Right lobe of liver (tissue), 6 donors: ENCODE data around the gene CTSC. TPM values are rescaled to one million over a fixed set of nuclear protein-coding genes. Genes with fewer than 3 reads are reported as not detected.

ENCODE experiments used
- ATAC-seq, 4 donors: fragments of 200-7000 bp; cut with Tn5 transposase; one replicate each; pipeline ENCODE4 v1.9.1; 2020; ENCODE audit warnings: mild to moderate bottlenecking in 4 of 4, moderate library complexity in 4 of 4
- DNase-seq, 3 donors: peaks; one replicate each; pipeline ENCODE4 v3.0.0-alpha.2; 2020
- H3K27ac ChIP-seq, 3 donors: fragments of 200-600 bp; one replicate each; pipeline ENCODE4 v1.8.0; 2022
- H3K27me3 ChIP-seq, 2 donors: fragments of 200-600 bp; one replicate each; pipeline ENCODE4 v1.8.0; 2022
- H3K36me3 ChIP-seq, 4 donors: fragments of 200-600 bp; sonication (generic) in 1 of 4; one replicate each; pipeline versions ENCODE4 v1.5.1 to v1.8.0; 2017 to 2022; ENCODE audit warnings: control low read depth in 1 of 4
- H3K4me1 ChIP-seq, 4 donors: fragments of 200-600 bp; sonication (generic) in 1 of 4; one replicate each; pipeline versions ENCODE4 v1.5.1 to v1.8.0; 2017 to 2022; ENCODE audit warnings: control low read depth in 1 of 4
- H3K4me3 ChIP-seq, 3 donors: fragments of 200-600 bp; one replicate each; pipeline ENCODE4 v1.8.0; 2022
- H3K9me3 ChIP-seq, 4 donors: fragments of 200-600 bp; sonication (generic) in 1 of 4; one replicate each; pipeline versions ENCODE4 v1.5.1 to v1.8.0; 2017 to 2022; ENCODE audit warnings: control low read depth in 1 of 4
- POLR2A ChIP-seq: fragments of 450-650 bp; IDR thresholded peaks from one replicate; pipeline ENCODE4 v1.6.1; 2017; ENCODE audit warnings: antibody characterized with exemption, mild to moderate bottlenecking
- WGBS: methylation state at CpG from one replicate; pipeline ENCODE4 v1.1.6; 2018; ENCODE audit warnings: low coverage, low lambda C conversion rate; ENCODE audit not compliant: insufficient coverage; ENCODE audit errors: missing lambda C conversion rate; 5-methylcytosine and 5-hydroxymethylcytosine counted together
- intact Hi-C, 2 donors: fragments of 100-400 bp; cut with DNase I; formaldehyde crosslinking; loops; one replicate each; pipeline versions ENCODE4 v1.11.2 to v1.14.1; 2022
- total RNA-seq, 6 experiments: library from RNA; depleted of rRNA in 2 of 6; stranded (reverse); fragments of >200 nt in 2 of 6; fragmentation: NEBNext Ultra II Directional in 3 of 6; extraction: Animal tissue kit (Norgen Biotek cat#: 25700) in 3 of 6; gene quantifications; one replicate each; pipeline versions ENCODE4 v1.1.0 to v1.2.4, GENCODE V29; 2016 to 2023
- TF ChIP-seq, protein P1 (sequence below), 4 donors: fragments of 200-600 bp in 3 of 4; fragments of 450-650 bp in 1 of 4; IDR thresholded peaks; one replicate each; pipeline versions ENCODE4 v1.5.1 to v1.8.0; 2016 to 2022; ENCODE audit warnings: antibody characterized with exemption in 4 of 4, mild to moderate bottlenecking in 2 of 4
- donor health status: DM: no; HTN: yes; CAD: no.
- donor health status: DM: no; HTN: no; CAD: no.
- donor health status: DM: no; HTN: no; CAD: no.
- donor health status: DM: no; HTN: yes; CAD: no.
- donor health status: DM: no; HTN: yes; CAD: no.

The CTSC gene
- total RNA-seq, 6 experiments from 2014 or later: 20.1 to 68.0 (median 42.8) TPM

DNA sequence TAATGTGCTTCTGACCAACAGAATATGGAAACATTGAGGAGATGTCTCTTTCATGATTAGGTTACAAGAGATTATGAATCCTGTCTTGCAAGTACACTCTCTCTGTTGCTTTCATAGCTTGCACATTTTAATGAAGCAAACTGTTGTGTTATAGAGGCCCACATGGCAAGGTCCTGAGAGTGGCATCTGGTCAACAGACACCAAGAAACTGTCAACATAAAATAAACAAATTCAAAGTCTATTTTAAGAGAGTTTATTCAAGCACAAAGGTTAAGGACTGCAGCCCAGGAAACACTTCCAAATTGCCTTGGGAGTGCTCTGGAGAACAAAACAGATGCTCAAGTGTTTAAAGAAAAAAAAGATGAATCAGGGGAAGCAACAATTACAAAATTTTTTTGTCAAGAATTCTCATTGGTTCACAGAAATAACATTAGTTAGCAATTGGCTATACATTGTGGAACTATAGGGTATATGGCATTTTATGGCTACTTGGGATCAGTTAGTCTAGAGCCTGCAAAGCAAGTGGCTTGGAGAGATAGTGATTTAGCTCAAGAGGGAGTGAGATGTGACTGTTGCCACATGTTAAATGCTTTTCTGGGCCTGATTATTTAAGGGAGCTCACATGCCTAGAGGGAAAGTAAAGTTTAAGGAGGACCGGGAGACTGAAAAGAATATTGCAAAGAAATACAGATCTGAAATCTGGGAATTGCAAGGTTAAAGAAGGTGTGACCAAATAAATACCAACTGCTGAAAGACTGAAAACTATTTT lies 54.6 kb downstream of the CTSC start:
- Histone ChIP-seq H3K4me3 (no peak overlapping the region), H3K27ac (no peak overlapping the region), H3K27me3 (no peaks in the 10 kb centered on the region), H3K9me3 (no peaks in the 10 kb centered on the region), H3K36me3 (no peaks in the 10 kb centered on the region), H3K4me1 (no peaks in the 10 kb centered on the region)
- WGBS: 71% methylated on average over 1 of the region's 1 CpG
- ATAC-seq (peak in 3 of 4 donors; percentile 21 to 36 (median 31)), DNase-seq (no peak)
- intact Hi-C loops: no loop called here
- TF ChIP-seq, protein P1, sequence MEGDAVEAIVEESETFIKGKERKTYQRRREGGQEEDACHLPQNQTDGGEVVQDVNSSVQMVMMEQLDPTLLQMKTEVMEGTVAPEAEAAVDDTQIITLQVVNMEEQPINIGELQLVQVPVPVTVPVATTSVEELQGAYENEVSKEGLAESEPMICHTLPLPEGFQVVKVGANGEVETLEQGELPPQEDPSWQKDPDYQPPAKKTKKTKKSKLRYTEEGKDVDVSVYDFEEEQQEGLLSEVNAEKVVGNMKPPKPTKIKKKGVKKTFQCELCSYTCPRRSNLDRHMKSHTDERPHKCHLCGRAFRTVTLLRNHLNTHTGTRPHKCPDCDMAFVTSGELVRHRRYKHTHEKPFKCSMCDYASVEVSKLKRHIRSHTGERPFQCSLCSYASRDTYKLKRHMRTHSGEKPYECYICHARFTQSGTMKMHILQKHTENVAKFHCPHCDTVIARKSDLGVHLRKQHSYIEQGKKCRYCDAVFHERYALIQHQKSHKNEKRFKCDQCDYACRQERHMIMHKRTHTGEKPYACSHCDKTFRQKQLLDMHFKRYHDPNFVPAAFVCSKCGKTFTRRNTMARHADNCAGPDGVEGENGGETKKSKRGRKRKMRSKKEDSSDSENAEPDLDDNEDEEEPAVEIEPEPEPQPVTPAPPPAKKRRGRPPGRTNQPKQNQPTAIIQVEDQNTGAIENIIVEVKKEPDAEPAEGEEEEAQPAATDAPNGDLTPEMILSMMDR (IDR thresholded peaks at IDR 0.05): no peak
- no peak for TF ChIP-seq POLR2A

DNA sequence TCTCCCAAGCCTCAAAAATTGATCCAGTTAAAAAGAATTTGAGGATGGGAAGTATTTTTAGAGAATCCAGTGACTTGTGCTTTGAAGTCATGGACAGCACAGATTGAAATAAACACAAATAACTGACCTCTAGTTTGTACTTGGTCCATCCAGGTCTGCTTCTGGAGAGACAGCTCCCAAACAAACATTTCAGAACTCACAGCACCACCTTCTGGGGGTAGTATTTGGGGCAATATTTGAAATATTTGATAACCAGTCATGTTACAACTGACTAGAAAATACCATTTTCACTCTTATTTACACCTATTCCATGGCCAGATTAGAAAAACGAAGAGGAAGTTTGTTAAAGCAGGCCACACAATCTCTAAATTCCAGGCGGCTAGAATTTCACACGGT lies 56.2 kb downstream of the CTSC start:
- ATAC-seq (peak; percentile 51 to 68 (median 58)), DNase-seq (no peak)
- H3K9me3 ChIP-seq: no peaks in the 10 kb centered on the region
- H3K36me3 ChIP-seq: no peaks in the 10 kb centered on the region
- H3K27me3 ChIP-seq: no peaks in the 10 kb centered on the region
- TF ChIP-seq, protein P1 (IDR thresholded peaks at IDR 0.05): peak; percentile 26 to 38 (median 32)
- TF ChIP-seq POLR2A: no peak
- H3K27ac ChIP-seq: no peak overlapping the region
- H3K4me1 ChIP-seq: no peaks in the 10 kb centered on the region
- H3K4me3 ChIP-seq: no peak overlapping the region
- intact Hi-C loops: no loop called here
- 42% methylated on average over 3 of the region's 3 CpGs for WGBS

DNA sequence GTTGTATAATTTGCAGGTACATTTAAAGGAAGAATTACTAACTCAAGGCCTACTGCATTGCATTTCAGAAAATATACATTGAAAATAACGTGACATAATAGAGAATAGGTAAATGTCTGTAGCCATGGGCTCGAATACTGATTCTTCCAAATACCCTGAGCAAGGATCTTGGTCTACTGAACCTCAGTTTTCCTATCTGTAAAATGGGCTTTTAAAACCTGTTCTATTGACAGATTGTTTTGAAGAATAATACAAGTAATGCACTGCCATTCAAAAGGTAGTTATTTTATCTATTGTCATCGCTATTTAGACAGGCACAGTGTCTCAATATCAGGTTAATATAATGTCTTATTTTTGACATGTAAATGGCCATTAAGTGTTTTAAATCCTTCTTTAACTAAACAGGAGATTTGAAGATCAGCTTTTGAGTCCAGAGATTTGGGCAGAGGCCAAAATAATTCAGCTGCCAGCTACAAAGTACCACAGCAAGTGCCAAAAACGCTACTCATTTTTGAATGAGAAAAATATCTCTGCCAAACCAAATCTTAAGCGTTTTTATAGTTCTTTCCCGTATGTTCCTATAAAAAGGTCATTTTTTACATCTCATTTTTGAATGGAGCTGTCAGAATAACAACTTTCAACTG lies 56.7 kb downstream of the CTSC start:
- H3K27me3 ChIP-seq: no peaks in the 10 kb centered on the region
- DNase-seq: peak in 1 of 3 donors; percentile 50
- no peak overlapping the region for H3K4me3 ChIP-seq
- no peaks in the 10 kb centered on the region for H3K4me1 ChIP-seq
- 53% methylated on average over 6 of the region's 6 CpGs for WGBS
- no peak for ATAC-seq
- H3K36me3 ChIP-seq: no peaks in the 10 kb centered on the region
- TF ChIP-seq, protein P1 (IDR thresholded peaks at IDR 0.05): no peak
- no peak for TF ChIP-seq POLR2A
- no peaks in the 10 kb centered on the region for H3K9me3 ChIP-seq
- intact Hi-C loops: no loop called here
- no peak overlapping the region for H3K27ac ChIP-seq

DNA sequence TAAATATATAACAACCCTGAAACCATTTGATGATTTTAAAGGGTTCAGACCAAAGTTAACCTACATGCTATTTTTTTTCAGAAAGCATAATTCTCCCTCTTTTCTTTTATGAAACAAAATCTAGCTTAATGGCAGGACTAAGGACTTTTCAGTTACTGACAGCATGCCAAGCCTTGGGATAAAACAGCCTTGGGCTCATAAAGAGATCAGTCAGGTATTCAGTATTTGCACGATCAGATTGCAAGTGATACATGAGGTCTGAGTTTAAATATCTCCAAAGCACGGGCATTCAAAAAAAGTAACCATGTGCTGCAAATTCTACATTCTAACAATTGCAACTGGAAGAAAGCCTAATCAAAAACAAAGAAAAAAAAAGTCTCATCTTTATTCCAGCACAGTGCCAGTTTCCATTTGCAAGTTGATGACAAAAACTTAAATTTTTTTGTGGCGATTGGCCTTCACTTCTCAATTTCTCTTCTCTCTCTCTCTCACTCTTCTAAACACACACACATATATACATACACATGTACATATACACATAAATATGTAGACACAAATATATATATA lies 60.1 kb downstream of the CTSC start:
- intact Hi-C loops: no loop called here
- no peaks in the 10 kb centered on the region for H3K27me3 ChIP-seq
- H3K36me3 ChIP-seq: no peaks in the 10 kb centered on the region
- TF ChIP-seq, protein P1 (IDR thresholded peaks at IDR 0.05): no peak
- no peak for TF ChIP-seq POLR2A
- 82% methylated on average over 3 of the region's 3 CpGs for WGBS
- H3K27ac ChIP-seq: no peak overlapping the region
- H3K9me3 ChIP-seq: no peaks in the 10 kb centered on the region
- no peaks in the 10 kb centered on the region for H3K4me1 ChIP-seq
- no peak overlapping the region for H3K4me3 ChIP-seq
- no peak for DNase-seq
- no peak for ATAC-seq
